Heart left ventricle (tissue), 16 donors: Measurements from ENCODE around the gene SPA17. TPM values are rescaled to one million over a fixed set of nuclear protein-coding genes. Genes with fewer than 3 reads are reported as not detected.

ENCODE experiments used
- ATAC-seq, 4 donors: fragments of 200-7000 bp; cut with Tn5 transposase; one replicate each; pipeline ENCODE4 v1.9.1; 2020 to 2022; ENCODE audit warnings: moderate library complexity in 4 of 4, mild to moderate bottlenecking in 3 of 4, moderate number of reproducible peaks in 1 of 4
- DNase-seq, 5 donors: peaks; one replicate each; pipeline ENCODE4 v3.0.0-alpha.2; 2020
- H3K27ac ChIP-seq, 12 donors: fragments of 200-600 bp; sonication (generic) in 4 of 12; one replicate each; pipeline versions ENCODE4 v1.5.0 to v1.8.0; 2016 to 2022; ENCODE audit warnings: mild to moderate bottlenecking in 2 of 12
- H3K27me3 ChIP-seq, 9 donors: fragments of 200-600 bp; sonication (generic) in 2 of 9; one replicate each; pipeline versions ENCODE4 v1.5.1 to v1.8.0; 2016 to 2022; ENCODE audit warnings: mild to moderate bottlenecking in 3 of 9
- H3K36me3 ChIP-seq, 9 donors: fragments of 200-600 bp; sonication (generic) in 2 of 9; one replicate each; pipeline versions ENCODE4 v1.5.0 to v1.8.0; 2018 to 2022; ENCODE audit warnings: mild to moderate bottlenecking in 2 of 9
- H3K4me1 ChIP-seq, 12 donors: fragments of 200-600 bp; sonication (generic) in 4 of 12; one replicate each; pipeline versions ENCODE4 v1.5.0 to v1.8.0; 2016 to 2022; ENCODE audit warnings: mild to moderate bottlenecking in 3 of 12
- H3K4me3 ChIP-seq, 12 donors: fragments of 200-600 bp; sonication (generic) in 4 of 12; one replicate each; pipeline versions ENCODE4 v1.5.0 to v1.8.0; 2017 to 2022; ENCODE audit warnings: mild to moderate bottlenecking in 9 of 12, moderate library complexity in 4 of 12
- H3K9me3 ChIP-seq, 12 donors: fragments of 200-600 bp; sonication (generic) in 4 of 12; one replicate each; pipeline versions ENCODE4 v1.5.0 to v1.8.0; 2016 to 2022; ENCODE audit warnings: mild to moderate bottlenecking in 1 of 12
- POLR2A ChIP-seq, 2 donors: fragments of 450-650 bp; IDR thresholded peaks; one replicate each; pipeline ENCODE4 v1.6.1; 2017; ENCODE audit warnings: antibody characterized with exemption in 2 of 2, mild to moderate bottlenecking in 2 of 2, moderate library complexity in 2 of 2
- WGBS, 4 donors: extraction: QIAGEN DNeasy Blood & Tissue Kit in 2 of 4; methylation state at CpG; one replicate each; pipeline versions ENCODE4 v1.1.5 to v1.1.7; 2013 to 2018; 5-methylcytosine and 5-hydroxymethylcytosine counted together
- intact Hi-C, 10 donors: fragments of 100-400 bp; cut with DNase I; formaldehyde crosslinking; loops; one replicate each; pipeline versions ENCODE4 v1.11.1 to v1.14.2; 2022
- polyA plus RNA-seq, 2 donors: library from polyadenylated mRNA; stranded (reverse); fragments of 200-250 nt; gene quantifications; one replicate each; pipeline ENCODE4 v1.2.3, GENCODE V29; 2013
- total RNA-seq, 9 donors: library from RNA; depleted of rRNA in 2 of 9; stranded (reverse); fragments of >200 nt in 2 of 9; fragmentation: NEBNext Ultra II Directional in 3 of 9; extraction: Animal tissue kit (Norgen Biotek cat#: 25700) in 3 of 9; gene quantifications; one replicate each; pipeline versions ENCODE4 v1.1.0 to v1.2.4, GENCODE V29; 2016 to 2023
- TF ChIP-seq, protein P1 (sequence below), 12 donors: fragments of 200-600 bp; sonication (generic) in 4 of 12; IDR thresholded peaks; one replicate each; pipeline versions ENCODE4 v1.5.0 to v1.8.0; 2018 to 2022; ENCODE audit warnings: antibody characterized with exemption in 12 of 12, mild to moderate bottlenecking in 5 of 12
- donor health status: ischemic (EF 13 %, LVEDD 7.1; RV severe dilation, severe dysfunction).
- donor health status: healthy with polysubstance abuse.
- donor health status: DM: no; HTN: yes; CAD: no.
- donor health status: DM: no; HTN: no; CAD: no.
- donor health status: ischemic (EF 25% LVEDD 6.9; RV normal size, moderate dysfunction).
- donor health status: ischemic (EF 25% LVEDD 5.7; RV mildly dilated, moderate dysfunction).
- donor health status: healthy.
- donor health status: DM: yes; HTN: yes; CAD: no.
- donor health status: ischemic (EF 35%, LVEDD 5.7; RV mildly dilated, moderate dysfunction).
- donor health status: nonischemic (EF 11% LVEDD 7.7; RV severe dilation, severe dysfunction).
- donor health status: DM: yes; HTN: yes; CAD: no.
- donor health status: PGD.
- donor health status: ischemic (EF 29% LVEDD 5.4; RV normal size, mild dysfunction).
- donor health status: nonischemic (EF 23%, LVEDD 6.1; RV moderate dilation, normal function).

SPA17 gene
- total and polyA plus RNA-seq, 11 donors, result 1.3 to 5.6 (median 3.0) TPM

DNA sequence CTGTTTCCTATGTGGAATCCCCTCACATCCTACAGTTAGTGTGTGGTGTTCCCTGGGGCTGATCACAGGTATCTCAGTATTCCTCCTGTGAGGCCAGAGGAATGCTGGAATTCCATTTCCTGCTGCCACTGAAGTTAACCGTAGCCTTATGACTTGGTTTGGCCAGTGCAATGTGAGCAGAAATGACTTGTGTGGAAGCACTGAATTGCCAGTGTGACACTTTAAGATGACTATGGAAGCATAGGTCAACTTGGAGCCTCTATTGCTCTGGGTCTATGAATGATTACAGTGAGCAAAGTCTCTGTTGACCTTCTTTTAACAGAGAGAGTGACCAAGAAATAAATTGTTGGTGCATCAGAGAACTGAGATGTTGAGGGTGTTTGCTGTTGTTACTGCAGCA, 34.5 kb upstream of the SPA17 start:
- H3K4me3 ChIP-seq, result no peak overlapping the region
- intact Hi-C loops, result no loop called here
- 43 to 78% (median 74%) methylated on average over 1 of the region's 1 CpG for WGBS, 4 donors
- H3K9me3 ChIP-seq, result no peaks in the 10 kb centered on the region
- DNase-seq (no peak), ATAC-seq (no peak)
- no peaks in the 10 kb centered on the region for H3K27me3 ChIP-seq
- H3K27ac ChIP-seq, result no peak overlapping the region
- H3K36me3 ChIP-seq, result peaks cover 0 to 59% (median 53%) of the 10 kb centered on the region in 9 donors
- TF ChIP-seq, protein P1, sequence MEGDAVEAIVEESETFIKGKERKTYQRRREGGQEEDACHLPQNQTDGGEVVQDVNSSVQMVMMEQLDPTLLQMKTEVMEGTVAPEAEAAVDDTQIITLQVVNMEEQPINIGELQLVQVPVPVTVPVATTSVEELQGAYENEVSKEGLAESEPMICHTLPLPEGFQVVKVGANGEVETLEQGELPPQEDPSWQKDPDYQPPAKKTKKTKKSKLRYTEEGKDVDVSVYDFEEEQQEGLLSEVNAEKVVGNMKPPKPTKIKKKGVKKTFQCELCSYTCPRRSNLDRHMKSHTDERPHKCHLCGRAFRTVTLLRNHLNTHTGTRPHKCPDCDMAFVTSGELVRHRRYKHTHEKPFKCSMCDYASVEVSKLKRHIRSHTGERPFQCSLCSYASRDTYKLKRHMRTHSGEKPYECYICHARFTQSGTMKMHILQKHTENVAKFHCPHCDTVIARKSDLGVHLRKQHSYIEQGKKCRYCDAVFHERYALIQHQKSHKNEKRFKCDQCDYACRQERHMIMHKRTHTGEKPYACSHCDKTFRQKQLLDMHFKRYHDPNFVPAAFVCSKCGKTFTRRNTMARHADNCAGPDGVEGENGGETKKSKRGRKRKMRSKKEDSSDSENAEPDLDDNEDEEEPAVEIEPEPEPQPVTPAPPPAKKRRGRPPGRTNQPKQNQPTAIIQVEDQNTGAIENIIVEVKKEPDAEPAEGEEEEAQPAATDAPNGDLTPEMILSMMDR (IDR thresholded peaks at IDR 0.05), result no peak
- no peak for TF ChIP-seq POLR2A (IDR thresholded peaks at IDR 0.05)
- H3K4me1 ChIP-seq, result peaks cover 0 to 5% (median 0%) of the 10 kb centered on the region in 12 donors

DNA sequence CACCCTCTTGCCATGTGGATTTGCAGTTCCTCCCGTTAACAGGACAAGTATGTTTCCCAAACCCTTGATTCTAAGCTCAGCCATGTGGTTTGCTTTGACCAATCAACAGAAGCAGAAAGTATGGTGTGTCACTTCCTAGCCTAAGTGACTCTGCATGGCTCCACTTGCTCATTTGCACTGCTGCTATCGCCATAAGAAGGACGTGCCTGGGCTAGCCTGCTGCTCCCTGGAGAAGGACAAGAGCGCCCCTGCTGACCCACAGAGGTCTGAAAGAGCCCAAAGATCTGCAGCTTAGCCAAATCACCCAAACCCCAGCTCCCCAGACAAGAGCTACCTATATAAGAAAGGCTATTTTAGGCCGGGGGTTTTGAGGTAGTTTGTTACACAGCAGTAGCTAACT, 33.0 kb upstream of the SPA17 start:
- H3K4me3 ChIP-seq, result no peak overlapping the region
- no peaks in the 10 kb centered on the region for H3K9me3 ChIP-seq
- peaks cover 0 to 12% (median 2%) of the 10 kb centered on the region in 12 donors for H3K4me1 ChIP-seq
- peaks cover 0 to 45% (median 39%) of the 10 kb centered on the region in 9 donors for H3K36me3 ChIP-seq
- TF ChIP-seq, protein P1 (IDR thresholded peaks at IDR 0.05), result no peak
- no peak for TF ChIP-seq POLR2A (IDR thresholded peaks at IDR 0.05)
- intact Hi-C loops, result loop anchor here in 3 of 10 donors (5.0 kb wide), 1 partner anchor 197 kb away; no protein-coding TSS in a partner anchor
- H3K27me3 ChIP-seq, result no peaks in the 10 kb centered on the region
- WGBS, 4 donors, result 86 to 93% (median 89%) methylated on average over 5 of the region's 5 CpGs
- ATAC-seq (no peak), DNase-seq (no peak)
- no peak overlapping the region for H3K27ac ChIP-seq

DNA sequence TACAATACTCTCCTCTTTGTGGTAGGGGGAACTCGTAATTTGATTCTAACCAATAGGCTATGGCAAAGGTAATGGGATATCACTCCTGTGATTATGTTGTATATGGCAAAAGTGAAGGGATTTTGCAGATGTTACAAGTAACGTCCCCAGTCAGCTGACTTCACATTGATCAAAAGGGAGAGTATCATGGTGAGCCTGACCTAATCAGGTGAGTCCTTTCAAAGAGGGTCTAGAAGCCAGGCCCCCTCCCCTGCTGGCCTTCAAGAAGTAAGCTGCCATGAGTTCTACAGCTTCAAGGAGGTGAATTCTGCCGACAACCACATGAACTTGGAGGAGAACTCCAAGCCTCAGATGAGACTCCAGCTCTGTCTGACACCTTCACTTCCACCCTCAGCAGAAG, 31.1 kb upstream of the SPA17 start:
- Histone ChIP-seq H3K9me3 (no peaks in the 10 kb centered on the region), H3K27ac (no peak overlapping the region), H3K4me1 (peaks cover 0 to 12% (median 2%) of the 10 kb centered on the region in 12 donors), H3K27me3 (no peaks in the 10 kb centered on the region), H3K36me3 (peaks cover 0 to 30% (median 22%) of the 10 kb centered on the region in 9 donors), H3K4me3 (no peak overlapping the region)
- intact Hi-C loops, result loop anchor here in 3 of 10 donors (5.0 kb wide), 1 partner anchor 195 kb away; no protein-coding TSS in a partner anchor
- no peak for TF ChIP-seq POLR2A (IDR thresholded peaks at IDR 0.05)
- TF ChIP-seq, protein P1 (IDR thresholded peaks at IDR 0.05), result no peak
- DNase-seq, result no peak
- no peak for ATAC-seq
- 89 to 97% (median 92%) methylated on average over 3 of the region's 3 CpGs for WGBS, 4 donors

DNA sequence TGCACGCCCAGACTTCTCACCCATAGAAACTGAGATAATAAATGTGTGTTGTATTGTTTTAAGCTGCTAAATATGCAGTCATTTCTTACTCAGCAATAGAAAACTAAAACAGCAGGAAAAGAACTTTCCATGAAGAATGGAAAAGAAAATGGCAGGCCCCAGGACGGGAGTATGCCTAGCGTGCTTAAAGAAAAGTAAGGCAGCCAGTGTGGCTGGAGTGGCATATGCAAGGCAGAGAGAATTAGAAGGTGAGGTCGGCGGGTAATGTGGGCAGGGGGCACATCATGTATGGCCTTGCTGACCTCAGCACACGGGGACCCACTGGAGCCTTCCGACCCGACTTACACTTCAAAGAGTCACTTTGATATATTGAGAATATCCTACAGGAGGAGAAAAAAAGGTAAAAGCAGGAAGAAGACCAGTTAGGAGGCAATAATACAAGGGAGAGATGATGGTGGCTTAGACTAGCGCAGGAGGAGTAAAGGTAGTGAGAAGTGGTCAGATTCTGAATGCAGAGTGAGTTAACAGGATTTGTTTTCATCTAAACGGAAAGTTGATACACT, 30.6 kb upstream of the SPA17 start:
- Histone ChIP-seq H3K9me3 (no peaks in the 10 kb centered on the region), H3K4me3 (no peak overlapping the region), H3K27ac (no peak overlapping the region), H3K4me1 (peaks cover 0 to 12% (median 2%) of the 10 kb centered on the region in 12 donors), H3K27me3 (no peaks in the 10 kb centered on the region), H3K36me3 (peaks cover 0 to 29% (median 20%) of the 10 kb centered on the region in 9 donors)
- intact Hi-C loops, result loop anchor here in 3 of 10 donors (5.0 kb wide), 1 partner anchor 194 kb away; no protein-coding TSS in a partner anchor
- ATAC-seq, result no peak
- 88 to 91% (median 90%) methylated on average over 10 of the region's 10 CpGs for WGBS, 4 donors
- no peak for TF ChIP-seq POLR2A (IDR thresholded peaks at IDR 0.05)
- TF ChIP-seq, protein P1 (IDR thresholded peaks at IDR 0.05), result no peak
- no peak for DNase-seq
